Bronchial epithelial cell (primary cell): ENCODE data around the gene MDM2. TPM values are rescaled to one million over a fixed set of nuclear protein-coding genes. Genes with fewer than 3 reads are reported as not detected.

Source experiments
- DNase-seq: peaks from one replicate; pipeline ENCODE4 v3.0.0-alpha.2; 2010; ENCODE audit warnings: low read depth
- FAIRE-seq: peaks from 2 replicates; lab custom pipeline; 2011; peaks lifted over from hg19 to GRCh38; lab: Jason Lieb, UNC
- H3K27me3 ChIP-seq: 2 replicates; pipeline ENCODE4 v1.5.1; 2011; ENCODE audit warnings: low read length; ENCODE audit not compliant: control insufficient read depth, insufficient read depth
- H3K36me3 ChIP-seq: 2 replicates; pipeline ENCODE4 v1.5.1; 2011; ENCODE audit warnings: low read length; ENCODE audit not compliant: control insufficient read depth, insufficient read depth
- H3K4me3 ChIP-seq: 2 replicates; pipeline ENCODE4 v1.5.1; 2011; ENCODE audit warnings: mild to moderate bottlenecking, low read depth, low read length, control low read depth
- CTCF ChIP-seq: IDR thresholded peaks from 2 replicates; pipeline ENCODE4 v1.5.1; 2011; ENCODE audit warnings: mild to moderate bottlenecking, moderate library complexity, low read length, control low read depth, inconsistent platforms; ENCODE audit not compliant: insufficient read depth, severe bottlenecking
- total RNA-seq: library from RNA; depleted of rRNA; stranded (reverse); fragments of >200 nt; gene quantifications from 2 replicates; pipeline ENCODE4 v1.2.1, GENCODE V29; 2014

The MDM2 gene
- total RNA-seq, 1 donor from 2014 or later, result 116 TPM

GRCh38 chr12:68868043-68868790 lies 60.2 kb downstream of the MDM2 start:
- Histone ChIP-seq H3K4me3 (no peak overlapping the region), H3K36me3 (peaks cover 2% of the 10 kb centered on the region), H3K27me3 (no peaks in the 10 kb centered on the region)
- no peak for TF ChIP-seq CTCF
- FAIRE-seq (no peak), DNase-seq (peak; percentile 48)

DNA sequence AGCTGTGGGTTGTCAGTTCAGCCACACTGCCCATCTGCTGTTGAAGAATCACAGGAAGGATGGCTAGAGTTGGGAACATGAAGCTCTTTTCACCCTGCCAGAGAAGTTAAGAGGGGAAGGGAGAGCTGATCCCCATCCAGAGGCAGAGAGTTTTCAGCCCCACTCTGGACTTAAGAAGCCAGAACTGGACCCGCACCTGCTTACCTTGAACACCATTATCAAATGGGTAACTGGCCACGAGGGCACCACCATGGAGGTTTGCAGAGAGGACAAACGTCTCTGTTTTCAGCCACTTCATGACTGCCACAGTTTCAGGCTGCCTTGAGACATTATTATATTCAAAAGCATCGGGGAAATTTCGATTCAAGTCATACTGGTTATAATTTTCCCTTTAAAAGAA lies 62.0 kb downstream of the MDM2 start:
- FAIRE-seq (no peak), DNase-seq (no peak)
- no peak for TF ChIP-seq CTCF
- Histone ChIP-seq H3K36me3 (peaks cover 2% of the 10 kb centered on the region), H3K27me3 (no peaks in the 10 kb centered on the region), H3K4me3 (no peak overlapping the region)

DNA sequence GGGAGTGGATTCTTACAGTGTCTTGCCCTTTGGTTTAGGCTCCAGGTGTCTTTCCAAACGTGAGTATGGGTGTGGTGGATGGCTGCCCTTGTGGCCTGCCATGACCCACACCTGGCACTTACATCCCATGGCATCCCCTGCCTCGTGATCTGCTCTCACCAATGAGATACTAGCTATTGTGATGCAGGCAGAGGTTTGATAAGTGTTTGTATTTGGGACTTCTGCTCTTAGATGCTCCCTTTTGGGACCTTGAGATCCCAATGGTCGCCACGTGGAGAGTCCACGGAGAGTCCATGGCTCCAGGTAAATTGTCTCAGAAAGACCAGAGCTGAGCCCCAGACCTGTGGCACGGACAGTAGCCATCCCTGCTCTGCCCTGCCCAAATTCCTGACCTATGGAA lies 62.5 kb downstream of the MDM2 start:
- no peak overlapping the region for H3K4me3 ChIP-seq
- TF ChIP-seq CTCF, result no peak
- H3K36me3 ChIP-seq, result peaks cover 2% of the 10 kb centered on the region
- no peak for DNase-seq
- no peaks in the 10 kb centered on the region for H3K27me3 ChIP-seq
- no peak for FAIRE-seq

DNA sequence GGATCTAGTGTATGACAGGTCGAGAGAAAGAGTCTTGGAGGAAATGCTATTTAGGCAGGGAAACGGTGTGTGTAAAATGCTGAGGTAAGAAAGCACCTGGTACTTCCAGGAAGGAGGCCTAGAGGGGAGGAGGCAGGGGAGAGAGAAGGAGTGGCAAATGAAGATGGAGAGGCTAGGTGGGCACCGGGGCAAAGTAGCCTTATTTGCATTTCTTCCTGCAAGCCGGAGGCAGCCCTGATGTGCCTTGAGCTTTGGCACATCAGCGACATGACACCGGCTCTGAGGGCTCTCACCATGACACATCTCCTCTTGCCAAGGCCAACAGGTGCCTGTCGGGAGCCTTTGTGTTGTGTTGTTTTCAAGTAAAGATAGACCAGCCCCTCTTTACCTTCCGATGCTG lies 63.4 kb downstream of the MDM2 start:
- Histone ChIP-seq H3K36me3 (peaks cover 2% of the 10 kb centered on the region), H3K4me3 (no peak overlapping the region), H3K27me3 (no peaks in the 10 kb centered on the region)
- no peak for TF ChIP-seq CTCF
- DNase-seq (no peak), FAIRE-seq (no peak)

GRCh38 chr12:68871921-68872320 lies 63.9 kb downstream of the MDM2 start:
- FAIRE-seq (no peak), DNase-seq (peak; percentile 37)
- peak; percentile 11 for TF ChIP-seq CTCF
- Histone ChIP-seq H3K4me3 (no peak overlapping the region), H3K27me3 (no peaks in the 10 kb centered on the region), H3K36me3 (peaks cover 2% of the 10 kb centered on the region)

- peaks cover 2% of the 10 kb centered on the region for H3K36me3 ChIP-seq
- no peak for TF ChIP-seq CTCF
- no peak overlapping the region for H3K4me3 ChIP-seq
- no peak for DNase-seq
- H3K27me3 ChIP-seq, result no peaks in the 10 kb centered on the region
- FAIRE-seq, result no peak
Observed at GRCh38 chr12:68873316-68873715, 65.3 kb downstream of the MDM2 start.
